OCI-LY7 (cell line): ENCODE measurements around the gene WAS. TPM values are rescaled to one million over a fixed set of nuclear protein-coding genes. Genes with fewer than 3 reads are reported as not detected.
"Not testable (repeated sequence)": the region's sequence is repeated elsewhere in the genome, so short reads cannot be mapped to it uniquely, and the experiment has no call there.

Experiments used
- BruUV-seq: library from RNA; stranded (reverse); fragments of 400-500 nt; replicated peaks from 2 replicates; lab custom pipeline; 2021; lab: Mats Ljungman, UMichigan
- CTCF ChIA-PET: fragments of 300-600 bp; sonication (Branson Sonifier 250); formaldehyde crosslinking; loops from one replicate; lab custom pipeline; 2022; ENCODE audit warnings: antibody characterized with exemption; ENCODE audit not compliant: unreplicated experiment; lab: Charles Lee
- POLR2A ChIA-PET: fragments of 300-600 bp; sonication (Branson Sonifier 250); formaldehyde crosslinking; loops from one replicate; lab custom pipeline; 2022; ENCODE audit warnings: antibody characterized with exemption; lab: Charles Lee
- DNase-seq: peaks from one replicate; pipeline ENCODE4 v3.0.0-alpha.2; 2015; ENCODE audit warnings: low spot score
- H2AFZ ChIP-seq: fragments of 200-600 bp; sonication (generic), shearing (Covaris generic); 2 replicates; pipeline ENCODE4 v1.6.1; 2014; ENCODE audit warnings: mild to moderate bottlenecking, antibody characterized with exemption, low read length, moderate library complexity
- H3K27ac ChIP-seq: fragments of 200-600 bp; sonication (generic); 2 replicates; pipeline ENCODE4 v1.5.1; 2014; ENCODE audit warnings: mixed run types, low read depth, mild to moderate bottlenecking, moderate library complexity, low read length, inconsistent platforms; ENCODE audit not compliant: poor library complexity, severe bottlenecking
- H3K36me3 ChIP-seq: fragments of 200-600 bp; sonication (generic); 2 replicates; pipeline ENCODE4 v1.6.1; 2014; ENCODE audit warnings: mild to moderate bottlenecking, antibody characterized with exemption, low read length, moderate library complexity, mixed read lengths; ENCODE audit not compliant: insufficient read depth
- H3K4me1 ChIP-seq: fragments of 200-600 bp; sonication (generic); 2 replicates; pipeline ENCODE4 v1.5.1; 2014; ENCODE audit warnings: mild to moderate bottlenecking, low read length; ENCODE audit not compliant: insufficient read depth, poor library complexity, severe bottlenecking
- H3K4me2 ChIP-seq: fragments of 200-600 bp; sonication (generic); 2 replicates; pipeline ENCODE4 v1.6.1; 2014; ENCODE audit warnings: mild to moderate bottlenecking, low read length
- H3K4me3 ChIP-seq: fragments of 200-600 bp; sonication (generic); 2 replicates; pipeline ENCODE4 v1.5.1; 2014; ENCODE audit warnings: mild to moderate bottlenecking, low read depth, low read length; ENCODE audit not compliant: poor library complexity, severe bottlenecking
- H3K79me2 ChIP-seq: fragments of 200-600 bp; sonication (generic); 2 replicates; pipeline ENCODE4 v1.6.1; 2016; ENCODE audit warnings: low read depth, mild to moderate bottlenecking, low read length, moderate library complexity, mixed read lengths; ENCODE audit not compliant: insufficient read depth
- H3K9me2 ChIP-seq: fragments of 200-600 bp; sonication (generic); 2 replicates; pipeline ENCODE4 v1.6.1; 2016; ENCODE audit warnings: mild to moderate bottlenecking, low read length, mixed read lengths; ENCODE audit not compliant: insufficient read depth
- H3K9me3 ChIP-seq: fragments of 200-600 bp; sonication (generic); 2 replicates; pipeline ENCODE4 v1.6.1; 2014; ENCODE audit warnings: mild to moderate bottlenecking, mixed run types, low read length, mixed read lengths
- H4K20me1 ChIP-seq: fragments of 200-600 bp; sonication (generic); 2 replicates; pipeline ENCODE4 v1.6.1; 2014; ENCODE audit warnings: mild to moderate bottlenecking, antibody characterized with exemption, low read length, moderate library complexity, mixed read lengths; ENCODE audit not compliant: insufficient read depth
- CTCF ChIP-seq: fragments of 200-600 bp; sonication (generic); conservative IDR thresholded peaks from 2 replicates; pipeline ENCODE4 v1.5.1; 2014; ENCODE audit warnings: mild to moderate bottlenecking, antibody characterized with exemption, low read length, moderate library complexity, mixed read lengths
- EZH2phosphoT487 ChIP-seq: fragments of 200-600 bp; sonication (generic); IDR thresholded peaks from 2 replicates; pipeline ENCODE4 v1.6.1; 2018; ENCODE audit warnings: low read depth, borderline replicate concordance, mild to moderate bottlenecking, mixed run types, antibody characterized with exemption, low read length, moderate library complexity, mixed read lengths
- intact Hi-C: fragments of 100-400 bp; cut with micrococcal nuclease; formaldehyde crosslinking; loops from one replicate; pipeline ENCODE4 v1.10.0; 2022; ENCODE audit not compliant: unreplicated experiment
- total RNA-seq, 2 experiments: library from RNA; depleted of rRNA in 1 of 2; stranded (reverse); fragments of >200 nt in 1 of 2; shearing (Covaris generic) in 1 of 2; gene quantifications; 2 replicates each; pipeline ENCODE4 v1.2.3, GENCODE V29; 2014 to 2022

WAS gene
- total RNA-seq, 2 experiments from 2014 or later: 43.9 to 87.0 TPM

GRCh38 chrX:48666649-48667048, 16.9 kb upstream of the WAS start:
- H3K4me2 ChIP-seq: no peak overlapping the region
- no peak for DNase-seq
- H3K9me3 ChIP-seq: no peaks in the 10 kb centered on the region
- CTCF ChIA-PET: no interaction called here
- intact Hi-C loops: no loop called here
- BruUV-seq: no TSS peak
- TF ChIP-seq EZH2phosphoT487: no peak
- TF ChIP-seq CTCF: no peak
- H3K4me1 ChIP-seq: peaks cover 47% of the 10 kb centered on the region
- POLR2A ChIA-PET: interaction anchor here (0.7 kb wide), 1 partner anchor 95 kb away, joined by 7 read pairs; no protein-coding TSS in a partner anchor
- no peaks in the 10 kb centered on the region; the same call in 1 of the 2 replicates for H3K36me3 ChIP-seq
- H3K9me2 ChIP-seq: no peaks in the 10 kb centered on the region
- no peaks in the 10 kb centered on the region for H3K79me2 ChIP-seq
- H3K4me3 ChIP-seq: no peak overlapping the region
- no peak overlapping the region for H3K27ac ChIP-seq
- H2AFZ ChIP-seq: no peak overlapping the region
- H4K20me1 ChIP-seq: no peaks in the 10 kb centered on the region

DNA sequence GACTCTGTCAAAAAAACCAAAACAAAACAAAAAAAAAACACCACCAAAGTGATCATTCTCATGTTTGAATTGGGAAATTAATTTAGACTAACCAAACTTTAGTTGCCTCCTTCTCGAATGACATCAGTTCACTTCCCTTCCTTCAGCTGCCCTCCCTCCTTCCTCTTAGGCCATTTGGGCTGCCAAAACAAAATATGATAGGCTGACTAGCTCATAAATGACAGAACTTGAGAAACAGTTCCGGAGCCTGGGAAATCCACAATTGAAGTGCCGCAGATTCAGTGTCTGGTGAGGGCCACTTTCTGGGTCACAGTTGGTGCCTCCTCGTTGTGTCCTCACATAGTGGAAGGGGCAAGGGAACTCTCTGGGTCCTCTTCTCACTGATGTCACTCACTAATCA, 16.1 kb upstream of the WAS start:
- CTCF ChIA-PET: no interaction called here
- POLR2A ChIA-PET: no interaction called here
- no peaks in the 10 kb centered on the region for H4K20me1 ChIP-seq
- no peak for DNase-seq
- BruUV-seq: no TSS peak
- H3K4me2 ChIP-seq: no peak overlapping the region
- peaks cover 52% of the 10 kb centered on the region for H3K4me1 ChIP-seq
- H2AFZ ChIP-seq: peak overlapping the region; percentile 25; the same call in 1 of the 2 replicates
- TF ChIP-seq CTCF (no peak), EZH2phosphoT487 (no peak)
- no peaks in the 10 kb centered on the region for H3K9me2 ChIP-seq
- H3K9me3 ChIP-seq: no peaks in the 10 kb centered on the region
- no peak overlapping the region for H3K4me3 ChIP-seq
- H3K27ac ChIP-seq: no peak overlapping the region
- intact Hi-C loops: no loop called here
- H3K36me3 ChIP-seq: no peaks in the 10 kb centered on the region; the same call in 1 of the 2 replicates
- no peaks in the 10 kb centered on the region for H3K79me2 ChIP-seq

GRCh38 chrX:48668187-48668586, 15.4 kb upstream of the WAS start:
- H4K20me1 ChIP-seq, H3K4me2 ChIP-seq, H3K9me2 ChIP-seq, H2AFZ ChIP-seq, CTCF ChIA-PET, intact Hi-C loops, H3K9me3 ChIP-seq, H3K4me3 ChIP-seq, DNase-seq, H3K27ac ChIP-seq, H3K36me3 ChIP-seq, BruUV-seq, H3K79me2 ChIP-seq: not testable (repeated sequence)
- H3K4me1 ChIP-seq: peaks cover 52% of the 10 kb centered on the region
- POLR2A ChIA-PET: interaction anchor here (0.9 kb wide), 1 partner anchor 15 kb away, joined by 3 read pairs; the partner anchor contains the start of gene WAS
